HepG2 (cell line): ENCODE data around the gene RBM47. TPM values are rescaled to one million over a fixed set of nuclear protein-coding genes. Genes with fewer than 3 reads are reported as not detected.

Experiments
- HOXA3 ChIP-seq: sonication (generic); formaldehyde crosslinking; IDR thresholded peaks from 2 replicates; pipeline ENCODE4 v1.5.0; 2020; ENCODE audit warnings: missing genetic modification reagents
- KDM4B ChIP-seq: sonication (generic); formaldehyde crosslinking; IDR thresholded peaks from 2 replicates; pipeline ENCODE4 v1.4.0; 2020; ENCODE audit warnings: missing genetic modification reagents
- MED8 ChIP-seq: sonication (generic); formaldehyde crosslinking; IDR thresholded peaks from 2 replicates; pipeline ENCODE4 v1.8.1; 2023; ENCODE audit warnings: mild to moderate bottlenecking, missing genetic modification reagents; ENCODE audit not compliant: insufficient replicate concordance
- MYC ChIP-seq: sonication (generic); formaldehyde crosslinking; IDR thresholded peaks from 2 replicates; pipeline ENCODE4 v1.9.0; 2021; ENCODE audit warnings: missing genetic modification reagents, borderline replicate concordance
- NFIC ChIP-seq: IDR thresholded peaks from 2 replicates; pipeline ENCODE4 v1.6.1; 2012; ENCODE audit warnings: mild to moderate bottlenecking, low read length, inconsistent platforms
- SALL1 ChIP-seq: sonication (generic); formaldehyde crosslinking; IDR thresholded peaks from 2 replicates; pipeline ENCODE4 v1.8.0; 2022; ENCODE audit warnings: mild to moderate bottlenecking, missing genetic modification reagents
- ZNF780A ChIP-seq: sonication (generic); formaldehyde crosslinking; IDR thresholded peaks from 2 replicates; pipeline ENCODE4 v1.8.0; 2022; ENCODE audit warnings: mild to moderate bottlenecking, missing genetic modification reagents, moderate library complexity
- polyA plus RNA-seq, 8 experiments: library from polyadenylated mRNA; depleted of rRNA in 3 of 8; stranded (reverse) in 7 of 8; unstranded in 1 of 8; fragments of >200 nt; fragmentation: Illumina TruSeq in 4 of 8; extraction: Trizol in 4 of 8; gene quantifications; 2 replicates each; pipeline versions ENCODE4 v1.2.1 to v1.2.3, GENCODE V29; 2011 to 2016; ENCODE audit warnings: low read depth in 4 of 8, missing spikeins in 1 of 8, mixed read lengths in 1 of 8; ENCODE audit not compliant: insufficient read depth in 1 of 8
- total RNA-seq, 5 experiments: library from RNA; depleted of rRNA; stranded (reverse); fragments of >200 nt; fragmentation: Illumina TruSeq; extraction: Trizol; gene quantifications; 2 replicates each; pipeline ENCODE4 v1.2.3, GENCODE V29; 2016; ENCODE audit warnings: low read depth in 1 of 5
- TF ChIP-seq, protein P1 (sequence below): IDR thresholded peaks from 2 replicates; pipeline ENCODE4 v1.4.0; 2020; ENCODE audit warnings: mild to moderate bottlenecking, missing genetic modification reagents
- TF ChIP-seq, protein P2 (sequence below): sonication (generic); formaldehyde crosslinking; IDR thresholded peaks from 2 replicates; pipeline ENCODE4 v1.5.1; 2020; ENCODE audit warnings: mild to moderate bottlenecking, missing genetic modification reagents, borderline replicate concordance
- TF ChIP-seq, protein P3 (sequence below), 2 experiments: sonication (generic) in 1 of 2; formaldehyde crosslinking in 1 of 2; IDR thresholded peaks; 2 replicates each; pipeline versions ENCODE4 v1.4.0 to v1.6.1; 2016 to 2020; ENCODE audit warnings: borderline replicate concordance in 1 of 2, low read depth in 1 of 2, mild to moderate bottlenecking in 1 of 2, missing genetic modification reagents in 1 of 2
- TF ChIP-seq, protein P4 (sequence below): sonication (generic); formaldehyde crosslinking; IDR thresholded peaks from 2 replicates; pipeline ENCODE4 v1.8.0; 2022; ENCODE audit warnings: mild to moderate bottlenecking, missing genetic modification reagents

RBM47 gene
- total and polyA plus RNA-seq, 2 of the 13 experiments (the other 11 are each of a cell fraction or from before 2014, with no cell fraction given): 1.2 to 2.5 TPM

DNA sequence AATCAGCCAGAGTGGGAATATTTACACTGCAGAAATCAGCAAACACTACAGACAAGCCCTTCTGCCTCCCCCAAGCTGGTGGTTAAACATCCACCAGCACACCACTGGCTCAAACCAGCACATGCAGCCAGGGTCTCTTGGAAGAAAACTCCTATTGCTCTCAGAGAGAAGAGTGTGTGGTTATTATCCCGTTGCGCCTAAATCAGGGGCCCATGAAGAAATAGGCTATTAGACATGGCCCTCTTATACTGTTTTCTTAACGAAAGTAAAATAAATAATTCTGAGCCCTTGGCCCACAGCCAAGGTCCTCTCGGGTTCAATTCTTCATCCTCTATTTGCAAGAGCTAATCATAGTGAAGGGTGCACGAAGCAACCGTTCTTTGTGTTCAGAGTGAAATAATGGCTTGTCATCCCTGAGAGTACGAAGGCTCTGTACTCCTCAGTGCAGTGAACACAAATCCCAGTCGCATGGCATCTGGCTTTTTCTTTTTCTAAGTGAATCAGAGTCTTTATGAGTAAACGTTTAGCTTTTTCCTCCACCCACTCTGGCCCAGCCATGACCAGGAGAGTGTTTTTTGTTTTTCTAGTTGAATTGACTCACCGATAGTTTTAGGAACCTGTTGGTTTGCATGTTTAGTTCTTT lies 33.4 kb upstream of the RBM47 start (continued):
- TF ChIP-seq, protein P1, sequence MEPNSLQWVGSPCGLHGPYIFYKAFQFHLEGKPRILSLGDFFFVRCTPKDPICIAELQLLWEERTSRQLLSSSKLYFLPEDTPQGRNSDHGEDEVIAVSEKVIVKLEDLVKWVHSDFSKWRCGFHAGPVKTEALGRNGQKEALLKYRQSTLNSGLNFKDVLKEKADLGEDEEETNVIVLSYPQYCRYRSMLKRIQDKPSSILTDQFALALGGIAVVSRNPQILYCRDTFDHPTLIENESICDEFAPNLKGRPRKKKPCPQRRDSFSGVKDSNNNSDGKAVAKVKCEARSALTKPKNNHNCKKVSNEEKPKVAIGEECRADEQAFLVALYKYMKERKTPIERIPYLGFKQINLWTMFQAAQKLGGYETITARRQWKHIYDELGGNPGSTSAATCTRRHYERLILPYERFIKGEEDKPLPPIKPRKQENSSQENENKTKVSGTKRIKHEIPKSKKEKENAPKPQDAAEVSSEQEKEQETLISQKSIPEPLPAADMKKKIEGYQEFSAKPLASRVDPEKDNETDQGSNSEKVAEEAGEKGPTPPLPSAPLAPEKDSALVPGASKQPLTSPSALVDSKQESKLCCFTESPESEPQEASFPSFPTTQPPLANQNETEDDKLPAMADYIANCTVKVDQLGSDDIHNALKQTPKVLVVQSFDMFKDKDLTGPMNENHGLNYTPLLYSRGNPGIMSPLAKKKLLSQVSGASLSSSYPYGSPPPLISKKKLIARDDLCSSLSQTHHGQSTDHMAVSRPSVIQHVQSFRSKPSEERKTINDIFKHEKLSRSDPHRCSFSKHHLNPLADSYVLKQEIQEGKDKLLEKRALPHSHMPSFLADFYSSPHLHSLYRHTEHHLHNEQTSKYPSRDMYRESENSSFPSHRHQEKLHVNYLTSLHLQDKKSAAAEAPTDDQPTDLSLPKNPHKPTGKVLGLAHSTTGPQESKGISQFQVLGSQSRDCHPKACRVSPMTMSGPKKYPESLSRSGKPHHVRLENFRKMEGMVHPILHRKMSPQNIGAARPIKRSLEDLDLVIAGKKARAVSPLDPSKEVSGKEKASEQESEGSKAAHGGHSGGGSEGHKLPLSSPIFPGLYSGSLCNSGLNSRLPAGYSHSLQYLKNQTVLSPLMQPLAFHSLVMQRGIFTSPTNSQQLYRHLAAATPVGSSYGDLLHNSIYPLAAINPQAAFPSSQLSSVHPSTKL (CRISPR knock-in tag): peak; percentile 71
- TF ChIP-seq KDM4B (CRISPR knock-in tag) (no peak), ZNF780A (CRISPR knock-in tag) (no peak), SALL1 (CRISPR knock-in tag) (peak; percentile 75), NFIC (peak; percentile 53; the same call in 1 of the 2 replicates), MYC (CRISPR knock-in tag) (0 out of 2 replicates have a peak, but pooled peaks have one; percentile 28), MED8 (CRISPR knock-in tag) (no peak), HOXA3 (CRISPR knock-in tag) (peak; percentile 50; the same call in 1 of the 2 replicates)
- TF ChIP-seq, protein P2, sequence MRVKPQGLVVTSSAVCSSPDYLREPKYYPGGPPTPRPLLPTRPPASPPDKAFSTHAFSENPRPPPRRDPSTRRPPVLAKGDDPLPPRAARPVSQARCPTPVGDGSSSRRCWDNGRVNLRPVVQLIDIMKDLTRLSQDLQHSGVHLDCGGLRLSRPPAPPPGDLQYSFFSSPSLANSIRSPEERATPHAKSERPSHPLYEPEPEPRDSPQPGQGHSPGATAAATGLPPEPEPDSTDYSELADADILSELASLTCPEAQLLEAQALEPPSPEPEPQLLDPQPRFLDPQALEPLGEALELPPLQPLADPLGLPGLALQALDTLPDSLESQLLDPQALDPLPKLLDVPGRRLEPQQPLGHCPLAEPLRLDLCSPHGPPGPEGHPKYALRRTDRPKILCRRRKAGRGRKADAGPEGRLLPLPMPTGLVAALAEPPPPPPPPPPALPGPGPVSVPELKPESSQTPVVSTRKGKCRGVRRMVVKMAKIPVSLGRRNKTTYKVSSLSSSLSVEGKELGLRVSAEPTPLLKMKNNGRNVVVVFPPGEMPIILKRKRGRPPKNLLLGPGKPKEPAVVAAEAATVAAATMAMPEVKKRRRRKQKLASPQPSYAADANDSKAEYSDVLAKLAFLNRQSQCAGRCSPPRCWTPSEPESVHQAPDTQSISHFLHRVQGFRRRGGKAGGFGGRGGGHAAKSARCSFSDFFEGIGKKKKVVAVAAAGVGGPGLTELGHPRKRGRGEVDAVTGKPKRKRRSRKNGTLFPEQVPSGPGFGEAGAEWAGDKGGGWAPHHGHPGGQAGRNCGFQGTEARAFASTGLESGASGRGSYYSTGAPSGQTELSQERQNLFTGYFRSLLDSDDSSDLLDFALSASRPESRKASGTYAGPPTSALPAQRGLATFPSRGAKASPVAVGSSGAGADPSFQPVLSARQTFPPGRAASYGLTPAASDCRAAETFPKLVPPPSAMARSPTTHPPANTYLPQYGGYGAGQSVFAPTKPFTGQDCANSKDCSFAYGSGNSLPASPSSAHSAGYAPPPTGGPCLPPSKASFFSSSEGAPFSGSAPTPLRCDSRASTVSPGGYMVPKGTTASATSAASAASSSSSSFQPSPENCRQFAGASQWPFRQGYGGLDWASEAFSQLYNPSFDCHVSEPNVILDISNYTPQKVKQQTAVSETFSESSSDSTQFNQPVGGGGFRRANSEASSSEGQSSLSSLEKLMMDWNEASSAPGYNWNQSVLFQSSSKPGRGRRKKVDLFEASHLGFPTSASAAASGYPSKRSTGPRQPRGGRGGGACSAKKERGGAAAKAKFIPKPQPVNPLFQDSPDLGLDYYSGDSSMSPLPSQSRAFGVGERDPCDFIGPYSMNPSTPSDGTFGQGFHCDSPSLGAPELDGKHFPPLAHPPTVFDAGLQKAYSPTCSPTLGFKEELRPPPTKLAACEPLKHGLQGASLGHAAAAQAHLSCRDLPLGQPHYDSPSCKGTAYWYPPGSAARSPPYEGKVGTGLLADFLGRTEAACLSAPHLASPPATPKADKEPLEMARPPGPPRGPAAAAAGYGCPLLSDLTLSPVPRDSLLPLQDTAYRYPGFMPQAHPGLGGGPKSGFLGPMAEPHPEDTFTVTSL (CRISPR knock-in tag): peak; percentile 63; the same call in 1 of the 2 replicates
- TF ChIP-seq, protein P3, sequence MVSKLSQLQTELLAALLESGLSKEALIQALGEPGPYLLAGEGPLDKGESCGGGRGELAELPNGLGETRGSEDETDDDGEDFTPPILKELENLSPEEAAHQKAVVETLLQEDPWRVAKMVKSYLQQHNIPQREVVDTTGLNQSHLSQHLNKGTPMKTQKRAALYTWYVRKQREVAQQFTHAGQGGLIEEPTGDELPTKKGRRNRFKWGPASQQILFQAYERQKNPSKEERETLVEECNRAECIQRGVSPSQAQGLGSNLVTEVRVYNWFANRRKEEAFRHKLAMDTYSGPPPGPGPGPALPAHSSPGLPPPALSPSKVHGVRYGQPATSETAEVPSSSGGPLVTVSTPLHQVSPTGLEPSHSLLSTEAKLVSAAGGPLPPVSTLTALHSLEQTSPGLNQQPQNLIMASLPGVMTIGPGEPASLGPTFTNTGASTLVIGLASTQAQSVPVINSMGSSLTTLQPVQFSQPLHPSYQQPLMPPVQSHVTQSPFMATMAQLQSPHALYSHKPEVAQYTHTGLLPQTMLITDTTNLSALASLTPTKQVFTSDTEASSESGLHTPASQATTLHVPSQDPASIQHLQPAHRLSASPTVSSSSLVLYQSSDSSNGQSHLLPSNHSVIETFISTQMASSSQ (IDR thresholded peaks at IDR 0.05; ENCODE audit: low read depth): 0 out of 2 replicates have a peak, but pooled peaks have one; percentile 50
- TF ChIP-seq, protein P3 (CRISPR knock-in tag; IDR thresholded peaks at IDR 0.05; ENCODE audit: borderline replicate concordance): peak; percentile 64; the same call in 1 of the 2 replicates
- TF ChIP-seq, protein P4, sequence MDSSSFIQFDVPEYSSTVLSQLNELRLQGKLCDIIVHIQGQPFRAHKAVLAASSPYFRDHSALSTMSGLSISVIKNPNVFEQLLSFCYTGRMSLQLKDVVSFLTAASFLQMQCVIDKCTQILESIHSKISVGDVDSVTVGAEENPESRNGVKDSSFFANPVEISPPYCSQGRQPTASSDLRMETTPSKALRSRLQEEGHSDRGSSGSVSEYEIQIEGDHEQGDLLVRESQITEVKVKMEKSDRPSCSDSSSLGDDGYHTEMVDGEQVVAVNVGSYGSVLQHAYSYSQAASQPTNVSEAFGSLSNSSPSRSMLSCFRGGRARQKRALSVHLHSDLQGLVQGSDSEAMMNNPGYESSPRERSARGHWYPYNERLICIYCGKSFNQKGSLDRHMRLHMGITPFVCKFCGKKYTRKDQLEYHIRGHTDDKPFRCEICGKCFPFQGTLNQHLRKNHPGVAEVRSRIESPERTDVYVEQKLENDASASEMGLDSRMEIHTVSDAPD (CRISPR knock-in tag): peak; percentile 72; the same call in 1 of the 2 replicates
